ENCODE results near the gene EIF4E1B.

Gene EIF4E1B

DNA sequence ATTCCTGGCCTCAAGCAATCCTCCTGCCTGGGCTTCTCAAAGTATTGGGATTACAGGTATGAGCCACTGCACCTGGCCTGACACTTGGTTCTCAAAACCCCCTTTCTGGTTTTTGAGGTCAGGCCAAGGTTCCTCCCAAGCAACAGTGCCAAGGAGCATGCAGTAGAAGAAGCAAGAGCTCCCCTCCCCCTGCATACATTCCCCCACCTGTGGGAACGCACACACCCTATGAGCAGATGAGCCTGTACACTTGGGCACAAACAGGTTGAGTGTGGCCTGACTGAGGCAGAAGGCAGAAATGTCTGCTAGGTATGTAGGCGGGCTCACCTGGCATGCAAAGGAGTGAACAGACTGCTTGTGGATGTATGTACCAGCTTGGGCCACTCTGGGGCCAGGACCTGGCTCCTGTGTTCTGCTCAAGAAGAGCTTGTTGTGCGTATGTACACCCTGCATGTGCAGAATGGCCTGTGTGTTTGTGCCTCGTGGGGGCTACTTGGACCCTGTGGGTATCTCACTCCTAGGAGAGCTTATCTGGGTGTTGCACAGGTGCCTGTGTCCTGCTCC is 22.3 kb upstream of the EIF4E1B start:
- no peak for DNase-seq (ENCODE audit: low spot score)
- TF ChIP-seq, protein P1, sequence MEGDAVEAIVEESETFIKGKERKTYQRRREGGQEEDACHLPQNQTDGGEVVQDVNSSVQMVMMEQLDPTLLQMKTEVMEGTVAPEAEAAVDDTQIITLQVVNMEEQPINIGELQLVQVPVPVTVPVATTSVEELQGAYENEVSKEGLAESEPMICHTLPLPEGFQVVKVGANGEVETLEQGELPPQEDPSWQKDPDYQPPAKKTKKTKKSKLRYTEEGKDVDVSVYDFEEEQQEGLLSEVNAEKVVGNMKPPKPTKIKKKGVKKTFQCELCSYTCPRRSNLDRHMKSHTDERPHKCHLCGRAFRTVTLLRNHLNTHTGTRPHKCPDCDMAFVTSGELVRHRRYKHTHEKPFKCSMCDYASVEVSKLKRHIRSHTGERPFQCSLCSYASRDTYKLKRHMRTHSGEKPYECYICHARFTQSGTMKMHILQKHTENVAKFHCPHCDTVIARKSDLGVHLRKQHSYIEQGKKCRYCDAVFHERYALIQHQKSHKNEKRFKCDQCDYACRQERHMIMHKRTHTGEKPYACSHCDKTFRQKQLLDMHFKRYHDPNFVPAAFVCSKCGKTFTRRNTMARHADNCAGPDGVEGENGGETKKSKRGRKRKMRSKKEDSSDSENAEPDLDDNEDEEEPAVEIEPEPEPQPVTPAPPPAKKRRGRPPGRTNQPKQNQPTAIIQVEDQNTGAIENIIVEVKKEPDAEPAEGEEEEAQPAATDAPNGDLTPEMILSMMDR (IDR thresholded peaks at IDR 0.05; ENCODE audit: extremely low read depth, missing control alignments), result no peak

DNA sequence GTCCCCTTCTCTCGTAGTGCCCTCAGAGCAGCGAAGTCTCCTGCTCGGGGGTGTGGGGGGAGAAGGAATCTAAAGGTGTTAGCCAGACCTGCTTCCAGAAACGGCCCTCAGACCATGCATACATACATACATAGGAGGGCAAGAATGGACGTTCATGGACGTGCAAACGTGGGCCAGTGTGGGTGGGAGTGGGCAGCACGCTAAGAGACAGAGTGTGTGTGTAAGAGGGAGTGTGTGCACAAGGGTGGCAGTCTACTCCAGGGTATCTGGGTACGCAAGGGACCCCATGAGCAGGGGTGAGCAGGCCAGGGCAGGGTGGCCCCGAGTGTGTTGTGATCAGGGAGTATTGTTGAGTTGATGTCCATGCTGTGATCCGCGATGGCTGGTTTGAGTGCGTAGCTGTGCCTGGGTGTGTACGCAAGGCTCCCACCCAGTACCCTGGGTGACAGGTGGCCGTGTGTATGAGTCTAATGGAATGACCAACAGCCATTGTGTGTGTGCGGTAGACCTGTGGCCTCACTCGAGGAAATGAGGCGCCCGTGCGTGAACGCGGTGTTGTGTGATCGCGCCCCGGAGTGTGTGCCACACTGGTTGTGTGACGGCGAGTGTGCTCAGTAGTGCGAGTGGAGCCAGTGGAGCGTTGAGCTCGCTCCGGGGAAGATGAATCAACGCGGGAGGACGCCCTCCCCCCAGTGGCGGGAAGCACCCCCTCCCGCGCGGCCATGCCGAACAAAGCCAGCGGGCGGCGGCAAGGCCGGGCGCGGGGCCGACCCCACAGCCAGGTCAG is 21.3 kb upstream of the EIF4E1B start:
- DNase-seq (ENCODE audit: low spot score), result no peak
- TF ChIP-seq, protein P1 (IDR thresholded peaks at IDR 0.05; ENCODE audit: extremely low read depth, missing control alignments), result no peak

DNA sequence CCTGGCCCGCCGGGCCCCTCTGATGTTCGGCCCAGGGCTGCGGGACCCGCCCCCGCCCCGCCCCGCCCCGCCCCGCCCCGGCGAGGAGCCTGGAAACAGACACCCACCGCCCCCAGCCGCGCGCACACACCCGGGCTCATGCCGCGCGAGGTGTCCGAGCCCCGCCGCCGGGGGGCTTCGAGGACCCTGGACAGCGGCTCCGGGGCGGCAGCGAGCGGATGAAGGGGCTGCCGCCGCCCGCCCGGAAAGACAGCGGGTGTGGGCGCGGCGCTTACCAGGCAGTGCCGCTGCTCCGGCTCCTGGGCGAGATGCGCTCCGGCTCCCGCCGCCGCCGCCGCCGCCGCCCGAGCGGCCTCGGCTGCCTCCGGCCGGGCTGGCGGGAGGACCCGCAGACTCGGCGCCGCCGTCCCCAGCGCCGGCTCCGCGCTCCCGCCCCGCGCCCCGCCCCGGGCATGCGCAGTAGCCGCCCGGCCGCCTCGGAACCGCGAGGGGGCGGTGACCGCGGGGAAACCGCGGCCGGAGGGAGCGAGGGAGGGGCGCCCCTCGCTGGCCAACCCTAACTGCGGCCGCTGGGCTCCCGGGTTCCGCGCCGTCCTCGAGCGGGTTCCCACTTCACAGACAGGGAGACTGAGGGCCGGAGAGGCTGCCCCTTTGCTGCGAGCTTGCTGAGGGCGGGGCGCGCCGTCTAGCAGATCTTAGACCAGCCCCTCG is 20.6 kb upstream of the EIF4E1B start, which contains the start of gene GPRIN1:
Gene GPRIN1 (minus strand): TSS at position 433 of the 711 bp plus-strand sequence. CDS start 10,322 bp downstream, outside the sequence.
- DNase-seq (ENCODE audit: low spot score), result peak; percentile 99

DNA sequence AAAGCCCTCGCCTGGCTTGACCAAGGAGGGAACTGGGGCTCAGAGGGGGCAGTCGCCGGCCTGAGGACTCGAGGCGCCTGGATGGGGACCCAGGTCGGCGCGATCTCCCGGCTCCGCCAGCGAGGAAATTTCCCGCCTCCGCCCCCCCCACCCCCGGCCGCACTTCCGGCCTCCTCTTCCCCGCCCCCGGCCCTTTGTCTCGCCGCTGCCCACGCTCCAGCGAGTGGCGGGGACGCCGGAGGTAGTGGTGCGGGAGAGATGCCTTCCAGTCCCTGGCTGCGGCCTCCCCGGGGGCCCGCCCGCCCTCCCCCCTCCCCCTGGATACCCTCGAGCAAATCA is 20.1 kb upstream of the EIF4E1B start:
- DNase-seq (ENCODE audit: low spot score), result no peak
- TF ChIP-seq, protein P1 (IDR thresholded peaks at IDR 0.05; ENCODE audit: extremely low read depth, missing control alignments), result no peak

More for the DNA sequence above, 20.6 kb upstream of the EIF4E1B start, which contains the start of gene GPRIN1:
- TF ChIP-seq, protein P1 (IDR thresholded peaks at IDR 0.05; ENCODE audit: extremely low read depth, missing control alignments), result peak; percentile 29

DNA sequence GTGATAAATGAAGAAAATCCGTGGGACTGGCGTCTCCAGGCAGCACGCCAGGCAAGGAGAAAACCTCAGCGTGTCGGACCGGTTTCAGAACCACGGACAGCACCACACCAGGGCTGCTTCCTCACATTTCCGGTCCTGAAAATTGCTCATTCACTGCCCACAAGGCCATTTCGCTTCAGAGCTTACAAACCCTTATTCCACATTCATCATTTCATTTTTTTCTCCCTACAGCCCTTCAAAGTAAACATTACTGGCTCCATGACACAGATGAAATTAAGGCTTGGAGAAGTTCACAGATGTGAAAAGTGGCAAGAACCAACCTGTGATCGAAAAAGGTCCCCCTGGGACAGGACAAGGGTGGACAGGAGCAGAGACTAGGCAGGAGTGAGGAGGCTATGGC is 19.0 kb upstream of the EIF4E1B start:
- peak; percentile 68 for DNase-seq (ENCODE audit: low spot score)
- TF ChIP-seq, protein P1 (IDR thresholded peaks at IDR 0.05; ENCODE audit: extremely low read depth, missing control alignments), result no peak

DNA sequence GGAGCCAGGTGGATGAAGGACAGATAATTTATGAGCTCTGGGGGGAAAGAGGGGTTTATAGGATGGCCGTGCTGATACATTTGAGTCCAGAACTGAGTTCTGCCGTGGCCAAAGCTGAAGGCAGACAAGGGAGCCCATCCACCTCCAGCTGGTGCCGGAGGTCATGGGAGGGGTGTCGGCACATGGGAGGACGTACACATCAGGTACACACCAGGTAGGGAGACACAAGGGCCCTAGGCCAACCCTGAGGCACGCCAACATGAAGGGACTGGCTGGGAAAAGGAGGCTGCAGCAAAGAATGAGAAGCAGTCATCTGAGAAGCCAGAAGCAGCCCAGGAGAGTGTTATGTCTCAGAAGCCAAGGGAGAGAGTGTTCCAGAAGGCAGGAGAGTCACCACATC is 18.5 kb upstream of the EIF4E1B start:
- no peak for DNase-seq (ENCODE audit: low spot score)
- TF ChIP-seq, protein P1 (IDR thresholded peaks at IDR 0.05; ENCODE audit: extremely low read depth, missing control alignments), result no peak

DNA sequence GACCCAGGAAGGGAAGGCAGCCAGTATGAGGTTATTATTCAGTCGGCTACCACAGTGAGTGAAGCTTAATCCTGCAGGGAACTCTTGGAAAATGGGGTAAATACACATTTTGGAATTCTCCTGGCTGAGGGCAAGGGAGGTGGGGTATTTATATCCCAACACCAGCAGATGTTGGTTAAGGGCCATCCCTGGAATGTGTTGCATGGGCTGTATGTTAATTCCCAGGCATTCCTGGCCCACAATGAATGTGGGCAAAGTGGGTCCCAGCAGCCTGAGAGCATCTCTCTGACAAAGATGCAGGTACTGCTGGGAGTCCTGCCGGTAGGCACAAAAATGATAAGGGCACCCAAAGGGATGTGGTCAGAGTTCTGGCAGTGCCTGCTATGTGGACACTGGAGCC is 17.6 kb upstream of the EIF4E1B start:
- TF ChIP-seq, protein P1 (IDR thresholded peaks at IDR 0.05; ENCODE audit: extremely low read depth, missing control alignments), result no peak

More for the DNA sequence above, 17.6 kb upstream of the EIF4E1B start:
- no peak for DNase-seq (ENCODE audit: low spot score)

Data from GM20000 (cell line).